DLD1 (cell line): ENCODE data around the gene TMEM169.

Experiments used
- in situ Hi-C: cut with HindIII; loops from 2 replicates; pipeline ENCODE4 v1.10.0; 2017; ENCODE audit warnings: low sequenced_read_pairs

Gene TMEM169

GRCh38 chr2:216101109-216101508 lies 19.4 kb downstream of the TMEM169 start:
- in situ Hi-C loops = no loop called here

GRCh38 chr2:216103213-216103612 lies 21.5 kb downstream of the TMEM169 start:
- in situ Hi-C loops = no loop called here

- in situ Hi-C loops = no loop called here
Observed at GRCh38 chr2:216104691-216105090, 23.0 kb downstream of the TMEM169 start.

GRCh38 chr2:216107320-216107719 lies 25.6 kb downstream of the TMEM169 start:
- in situ Hi-C loops = no loop called here

- in situ Hi-C loops = no loop called here
Observed at GRCh38 chr2:216107760-216108159, 26.0 kb downstream of the TMEM169 start.

GRCh38 chr2:216108310-216108966 lies 26.7 kb downstream of the TMEM169 start:
- in situ Hi-C loops = no loop called here

GRCh38 chr2:216108967-216109921 lies 27.5 kb downstream of the TMEM169 start, which contains the start of gene XRCC5:
TSS of gene XRCC5 (plus strand) at chr2:216109348. CDS start at chr2:216109437, 89 bp downstream.
- in situ Hi-C loops = no loop called here

- in situ Hi-C loops = no loop called here
Observed at GRCh38 chr2:216109962-216110614, 28.4 kb downstream of the TMEM169 start.

GRCh38 chr2:216110620-216111019 lies 28.9 kb downstream of the TMEM169 start:
- in situ Hi-C loops = no loop called here

- in situ Hi-C loops = no loop called here
Observed at GRCh38 chr2:216111122-216111521, 29.4 kb downstream of the TMEM169 start.

- in situ Hi-C loops = no loop called here
Observed at GRCh38 chr2:216112926-216113325, 31.2 kb downstream of the TMEM169 start.

GRCh38 chr2:216113572-216113971 lies 31.9 kb downstream of the TMEM169 start:
- in situ Hi-C loops = no loop called here

GRCh38 chr2:216114382-216114713 lies 32.6 kb downstream of the TMEM169 start:
- in situ Hi-C loops = no loop called here

- in situ Hi-C loops = no loop called here
Observed at GRCh38 chr2:216114714-216115531, 33.2 kb downstream of the TMEM169 start.

GRCh38 chr2:216116418-216116817 lies 34.7 kb downstream of the TMEM169 start:
- in situ Hi-C loops = no loop called here

GRCh38 chr2:216117561-216118340 lies 36.0 kb downstream of the TMEM169 start:
- in situ Hi-C loops = no loop called here

GRCh38 chr2:216118474-216118873 lies 36.8 kb downstream of the TMEM169 start:
- in situ Hi-C loops = no loop called here

- in situ Hi-C loops = no loop called here
Observed at GRCh38 chr2:216119146-216119545, 37.4 kb downstream of the TMEM169 start.

GRCh38 chr2:216119986-216120385 lies 38.3 kb downstream of the TMEM169 start:
- in situ Hi-C loops = no loop called here

GRCh38 chr2:216121255-216121654 lies 39.5 kb downstream of the TMEM169 start:
- in situ Hi-C loops = no loop called here
